ENCODE data around the gene SNX20.

GRCh38 chr16:50669741-50670140 lies 11.4 kb downstream of the SNX20 start:
- TF ChIP-seq ESRRG (CRISPR knock-in tag; IDR thresholded peaks at IDR 0.05) (no peak), RARB (CRISPR knock-in tag; IDR thresholded peaks at IDR 0.05) (no peak), ZFP3 (CRISPR knock-in tag; IDR thresholded peaks at IDR 0.05) (no peak), PATZ1 (CRISPR knock-in tag; IDR thresholded peaks at IDR 0.05; ENCODE audit: borderline replicate concordance) (no peak), CSRNP3 (CRISPR knock-in tag; IDR thresholded peaks at IDR 0.05) (no peak), ARNTL (CRISPR knock-in tag; IDR thresholded peaks at IDR 0.05; ENCODE audit: borderline replicate concordance, low read depth) (no peak), ZFP30 (CRISPR knock-in tag; IDR thresholded peaks at IDR 0.05) (no peak), TOX (CRISPR knock-in tag; IDR thresholded peaks at IDR 0.05; ENCODE audit: borderline replicate concordance) (no peak), CREB5 (CRISPR knock-in tag; IDR thresholded peaks at IDR 0.05; ENCODE audit: low read depth) (no peak), TSHZ2 (CRISPR knock-in tag; IDR thresholded peaks at IDR 0.05) (no peak), POU6F1 (CRISPR knock-in tag; IDR thresholded peaks at IDR 0.05; ENCODE audit: borderline replicate concordance, low read depth) (no peak), SNAI2 (CRISPR knock-in tag; IDR thresholded peaks at IDR 0.05) (no peak), ZNF8 (CRISPR knock-in tag; IDR thresholded peaks at IDR 0.05) (no peak), CSDC2 (CRISPR knock-in tag; IDR thresholded peaks at IDR 0.05) (no peak)

Measured in SK-N-SH treated with all-trans-retinoic acid at 6 μM for 48 hours (cell line).